AG04449 (cell line): ENCODE measurements around the gene GATA3.

Experiments
- CTCF ChIA-PET: fragments of 350-600 bp; formaldehyde crosslinking; extraction: SDS; loops from one replicate; lab custom pipeline; 2021; ENCODE audit warnings: antibody characterized with exemption; lab: Yijun Ruan, JAX
- POLR2A ChIA-PET: fragments of 400-600, 350-600 bp; formaldehyde crosslinking; extraction: SDS; loops from one replicate; lab custom pipeline; 2020; ENCODE audit warnings: antibody characterized with exemption, inconsistent platforms; lab: Yijun Ruan, JAX
- DNase-seq: peaks from one replicate; pipeline ENCODE4 v3.0.0-alpha.2; 2010; ENCODE audit warnings: low read depth, low spot score
- H3K4me3 ChIP-seq: 2 replicates; pipeline ENCODE4 v1.5.1; 2011; ENCODE audit warnings: low read depth, mild to moderate bottlenecking, control low read depth, low read length
- TF ChIP-seq, protein P1 (sequence below): IDR thresholded peaks from one replicate; pipeline ENCODE4 v1.5.1; 2011; ENCODE audit warnings: mild to moderate bottlenecking, moderate library complexity, low read length, control low read depth, inconsistent platforms; ENCODE audit not compliant: insufficient read depth; ENCODE audit errors: missing control alignments

GATA3 gene

DNA sequence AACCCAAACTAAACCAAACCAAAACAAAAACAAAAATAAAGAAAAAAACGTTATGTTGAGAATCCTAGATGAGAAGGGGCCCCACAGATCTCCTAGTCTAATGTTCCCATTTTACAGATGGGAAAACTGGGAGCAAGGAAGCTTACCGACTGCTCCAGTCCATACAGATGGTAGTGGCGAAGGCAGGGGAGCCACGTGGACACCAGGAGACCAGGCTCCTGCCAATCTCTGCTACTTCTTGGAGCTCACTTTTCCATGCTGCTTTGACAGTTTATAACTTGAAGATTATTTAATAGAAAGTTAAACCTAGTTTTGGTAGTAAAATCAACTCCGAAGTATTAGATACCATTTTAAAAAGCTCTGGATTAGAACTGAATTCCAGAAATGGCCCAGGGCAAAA, 62.0 kb downstream of the GATA3 start:
- no peak overlapping the region for H3K4me3 ChIP-seq
- ChIA-PET POLR2A (no interaction called here), CTCF (no interaction called here)
- TF ChIP-seq, protein P1, sequence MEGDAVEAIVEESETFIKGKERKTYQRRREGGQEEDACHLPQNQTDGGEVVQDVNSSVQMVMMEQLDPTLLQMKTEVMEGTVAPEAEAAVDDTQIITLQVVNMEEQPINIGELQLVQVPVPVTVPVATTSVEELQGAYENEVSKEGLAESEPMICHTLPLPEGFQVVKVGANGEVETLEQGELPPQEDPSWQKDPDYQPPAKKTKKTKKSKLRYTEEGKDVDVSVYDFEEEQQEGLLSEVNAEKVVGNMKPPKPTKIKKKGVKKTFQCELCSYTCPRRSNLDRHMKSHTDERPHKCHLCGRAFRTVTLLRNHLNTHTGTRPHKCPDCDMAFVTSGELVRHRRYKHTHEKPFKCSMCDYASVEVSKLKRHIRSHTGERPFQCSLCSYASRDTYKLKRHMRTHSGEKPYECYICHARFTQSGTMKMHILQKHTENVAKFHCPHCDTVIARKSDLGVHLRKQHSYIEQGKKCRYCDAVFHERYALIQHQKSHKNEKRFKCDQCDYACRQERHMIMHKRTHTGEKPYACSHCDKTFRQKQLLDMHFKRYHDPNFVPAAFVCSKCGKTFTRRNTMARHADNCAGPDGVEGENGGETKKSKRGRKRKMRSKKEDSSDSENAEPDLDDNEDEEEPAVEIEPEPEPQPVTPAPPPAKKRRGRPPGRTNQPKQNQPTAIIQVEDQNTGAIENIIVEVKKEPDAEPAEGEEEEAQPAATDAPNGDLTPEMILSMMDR: no peak
- no peak for DNase-seq

DNA sequence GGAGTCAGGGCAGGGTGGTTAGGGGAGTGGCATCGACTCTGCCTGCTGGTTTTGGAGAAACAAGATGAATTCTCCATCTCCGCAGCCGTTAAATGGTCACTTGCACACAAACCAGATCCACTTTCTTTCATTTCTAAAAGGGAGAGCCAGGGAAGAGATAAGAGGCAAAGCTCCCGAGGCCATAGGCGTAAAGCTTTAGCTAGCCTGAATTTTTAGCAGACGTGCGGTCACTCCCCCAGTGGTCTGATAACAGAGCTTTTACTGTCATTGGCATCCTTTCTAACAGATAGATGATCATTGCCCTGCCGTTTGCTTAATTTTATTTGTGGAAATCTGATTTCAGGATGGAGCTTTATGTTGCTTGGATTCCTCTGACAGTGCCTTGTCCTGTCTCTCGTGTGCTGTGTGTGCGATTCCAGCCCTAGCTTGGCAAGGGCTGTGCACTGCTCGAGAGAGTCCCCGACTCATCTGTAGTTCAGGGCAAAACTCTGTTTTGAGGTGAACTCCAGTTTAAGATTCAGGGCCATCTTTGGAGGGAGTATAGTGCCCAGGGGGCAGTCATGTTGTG, 62.5 kb downstream of the GATA3 start:
- CTCF ChIA-PET: no interaction called here
- no peak for DNase-seq
- H3K4me3 ChIP-seq: no peak overlapping the region
- POLR2A ChIA-PET: no interaction called here
- TF ChIP-seq, protein P1: no peak

DNA sequence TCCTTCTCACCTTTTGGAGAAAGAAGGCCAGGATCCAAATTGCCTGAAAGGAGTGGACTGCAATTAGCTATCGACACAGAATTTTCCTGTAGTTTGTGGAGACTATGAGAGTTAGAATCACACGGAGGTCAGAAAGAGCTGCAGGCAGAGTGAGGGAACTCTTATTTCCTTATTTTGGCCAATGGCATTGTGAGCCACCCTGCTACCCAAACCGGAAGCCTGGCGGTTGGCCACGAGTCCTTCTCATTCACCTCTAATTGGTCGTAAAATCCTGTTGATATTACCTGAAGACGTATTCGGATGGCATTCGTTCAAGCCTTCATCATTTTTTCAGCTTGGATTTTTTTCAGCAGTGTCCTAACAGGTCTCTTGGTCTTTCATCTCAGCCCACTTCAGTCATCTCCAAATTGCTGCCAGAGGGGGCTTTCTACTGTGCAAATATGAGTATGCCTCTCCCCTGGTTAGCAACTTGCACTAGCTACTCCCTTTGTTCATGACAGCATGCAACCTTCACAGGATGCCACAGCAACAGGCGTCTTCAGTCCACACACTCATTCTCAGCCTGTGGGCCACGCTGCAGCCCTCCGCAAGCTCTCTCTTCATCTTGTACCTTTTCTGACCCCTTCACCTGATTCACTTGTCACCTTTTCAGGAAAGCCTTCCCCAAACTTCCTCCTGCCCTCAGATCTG, 66.9 kb downstream of the GATA3 start:
- H3K4me3 ChIP-seq: no peak overlapping the region
- TF ChIP-seq, protein P1: no peak
- ChIA-PET CTCF (no interaction called here), POLR2A (no interaction called here)
- DNase-seq: no peak

DNA sequence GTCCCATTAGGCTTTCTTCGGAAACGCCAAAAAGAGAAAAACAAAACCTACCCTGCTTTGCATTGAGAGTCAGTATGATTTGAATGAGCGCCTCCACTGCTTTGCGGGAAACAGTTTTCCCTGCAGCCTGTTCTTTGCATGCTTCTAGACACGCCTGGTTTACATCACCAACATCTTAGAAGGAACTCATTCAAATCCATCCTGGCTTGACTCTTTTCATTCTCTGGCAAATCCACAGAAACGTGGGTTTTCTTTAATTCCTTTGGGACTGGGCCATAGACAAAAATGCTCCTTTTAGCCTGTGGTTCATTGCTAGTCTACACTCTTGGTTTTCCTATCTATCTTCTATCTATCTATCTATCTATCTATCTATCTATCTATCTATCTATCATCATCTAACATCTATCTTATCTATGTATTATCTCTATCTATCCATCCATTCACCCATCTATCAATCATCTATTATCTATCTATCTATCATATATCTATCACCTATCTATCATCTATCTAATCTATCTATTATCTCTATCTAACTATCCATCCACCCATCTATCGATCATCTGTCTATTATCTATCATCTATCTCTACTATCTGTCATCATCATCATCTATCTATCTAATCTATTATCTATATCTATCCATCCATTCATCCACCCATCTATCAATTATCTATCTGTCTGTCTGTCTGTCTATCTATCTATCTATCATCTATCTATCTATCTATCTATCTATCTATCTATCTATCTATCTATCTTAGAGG, 68.3 kb downstream of the GATA3 start:
- no peak for DNase-seq
- POLR2A ChIA-PET: no interaction called here
- no peak overlapping the region for H3K4me3 ChIP-seq
- TF ChIP-seq, protein P1: no peak
- CTCF ChIA-PET: no interaction called here

DNA sequence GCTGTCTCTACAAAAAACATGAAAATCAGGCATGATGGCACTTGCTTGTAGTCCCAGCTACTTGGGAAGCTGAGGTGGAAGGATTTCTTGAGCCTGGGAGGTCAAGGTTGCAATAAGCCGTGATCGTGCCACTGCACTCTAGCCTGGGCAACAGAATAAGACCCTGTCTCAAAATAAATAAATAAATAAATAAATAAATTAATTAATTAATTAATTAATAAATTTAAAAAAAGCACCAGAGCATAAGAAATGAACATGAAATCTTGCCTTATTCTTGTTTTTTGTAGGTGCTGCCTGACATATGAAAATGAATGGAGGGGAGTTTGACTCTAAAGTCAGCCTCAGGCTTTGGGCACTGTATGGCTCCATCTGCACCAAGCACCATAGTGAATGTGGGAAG, 69.9 kb downstream of the GATA3 start:
- TF ChIP-seq, protein P1: no peak
- ChIA-PET POLR2A (no interaction called here), CTCF (no interaction called here)
- no peak for DNase-seq
- no peak overlapping the region for H3K4me3 ChIP-seq
